ENCODE results near the gene PPARD. TPM values are rescaled to one million over a fixed set of nuclear protein-coding genes. Genes with fewer than 3 reads are reported as not detected.

PPARD gene
- total RNA-seq, 1 experiment from 2014 or later = 38.4 TPM

DNA sequence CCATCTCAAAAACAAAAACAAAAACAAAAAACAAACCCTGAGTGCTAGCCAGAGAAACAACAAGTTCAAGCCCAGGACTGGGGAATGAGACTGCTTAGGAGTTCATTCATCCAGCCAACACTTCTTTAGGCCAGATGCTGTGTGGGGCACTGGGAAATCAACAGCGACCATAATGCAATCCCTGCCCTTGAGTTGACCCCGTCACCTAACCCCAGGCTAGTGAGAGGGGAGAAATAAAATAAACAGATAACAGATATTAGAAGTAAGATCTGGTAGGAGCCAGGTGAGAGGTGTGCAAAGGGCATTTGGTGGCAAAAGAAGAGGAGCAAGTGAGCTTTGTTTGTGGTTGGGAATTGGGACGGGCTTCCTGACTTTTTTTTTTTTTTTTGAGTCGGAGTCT lies 120.9 kb downstream of the PPARD start:
- Histone ChIP-seq H2AFZ (ENCODE audit: low read depth, low read length, poor library complexity, severe bottlenecking) (no peak overlapping the region), H3K27me3 (ENCODE audit: insufficient read depth, low read length) (no peaks in the 10 kb centered on the region), H3K79me2 (ENCODE audit: insufficient read depth, low read length) (peaks cover 2% of the 10 kb centered on the region), H3K9ac (ENCODE audit: low read length) (no peak overlapping the region), H4K20me1 (ENCODE audit: insufficient read depth) (no peaks in the 10 kb centered on the region), H3K4me1 (ENCODE audit: control insufficient read depth in 1 of 2, insufficient read depth in 2 of 2, low read length in 2 of 2) (peaks cover 2 to 8% of the 10 kb centered on the region in 2 experiments; a peak in 3 of 4 replicates), H3K27ac (ENCODE audit: low read depth, low read length) (no peak overlapping the region), H3K4me3 (replicated peaks in 1 of 2; ENCODE audit: low read depth in 1 of 2, low read length in 2 of 2) (no peak overlapping the region), H3K9me2 (ENCODE audit: insufficient read depth) (no peaks in the 10 kb centered on the region), H3K4me2 (ENCODE audit: low read length) (no peak overlapping the region), H3K9me3 (ENCODE audit: control insufficient read depth in 1 of 2, insufficient read depth in 1 of 2, low read depth in 1 of 2, low read length in 2 of 2) (no peaks in the 10 kb centered on the region), H3K36me3 (ENCODE audit: control insufficient read depth in 1 of 2, insufficient read depth in 2 of 2, low read length in 2 of 2) (peaks cover 10 to 14% of the 10 kb centered on the region in 2 experiments; a peak in 3 of 4 replicates)
- ChIA-PET CTCF (no interaction called here), POLR2A (no interaction called here), RAD21 (ENCODE audit: low non-redundant PET in 1 of 2, low total read pairs in 2 of 2, uncharacterized antibody in 2 of 2, unreplicated experiment in 2 of 2) (no interaction called here)
- BruUV-seq (replicated peaks) = no TSS peak
- no peak for DNase-seq (ENCODE audit: low read depth, low spot score)
- intact Hi-C loops (cut with micrococcal nuclease) = no loop called here
- TF ChIP-seq, protein P1, sequence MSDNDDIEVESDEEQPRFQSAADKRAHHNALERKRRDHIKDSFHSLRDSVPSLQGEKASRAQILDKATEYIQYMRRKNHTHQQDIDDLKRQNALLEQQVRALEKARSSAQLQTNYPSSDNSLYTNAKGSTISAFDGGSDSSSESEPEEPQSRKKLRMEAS (IDR thresholded peaks at IDR 0.05) = no peak
- TF ChIP-seq CTCF (IDR thresholded peaks at IDR 0.05 in 2 of 3, conservative IDR thresholded peaks at IDR 0.05 in 1 of 3; ENCODE audit: borderline replicate concordance in 1 of 3, insufficient read depth in 1 of 3, low read depth in 2 of 3, low read length in 2 of 3) (no peak), SP1 (IDR thresholded peaks at IDR 0.05; ENCODE audit: low read depth) (no peak), CBX3 (IDR thresholded peaks at IDR 0.05; ENCODE audit: low read depth) (no peak), SRF (IDR thresholded peaks at IDR 0.05; ENCODE audit: low read depth) (no peak), POLR2A (IDR thresholded peaks at IDR 0.05; ENCODE audit: borderline replicate concordance, extremely low read depth, insufficient read depth, insufficient read length) (no peak), EGR1 (IDR thresholded peaks at IDR 0.05; ENCODE audit: low read depth) (no peak), TCF7L2 (IDR thresholded peaks at IDR 0.05; ENCODE audit: borderline replicate concordance, extremely low read depth, insufficient read depth, insufficient read length) (no peak), EZH2 (IDR thresholded peaks at IDR 0.05) (no peak), RAD21 (IDR thresholded peaks at IDR 0.05; ENCODE audit: low read depth) (no peak), ZNF274 (IDR thresholded peaks at IDR 0.05; ENCODE audit: low read depth, low read length) (no peak), ZBTB33 (IDR thresholded peaks at IDR 0.05; ENCODE audit: extremely low read depth, insufficient replicate concordance, low read length) (no peak), POLR2AphosphoS5 (IDR thresholded peaks at IDR 0.05; ENCODE audit: low read depth, low read length) (no peak), ZFX (IDR thresholded peaks at IDR 0.05) (no peak), ELF1 (IDR thresholded peaks at IDR 0.05; ENCODE audit: borderline replicate concordance, low read depth) (no peak), EZH2phosphoT487 (IDR thresholded peaks at IDR 0.05; ENCODE audit: borderline replicate concordance) (no peak), SIN3A (IDR thresholded peaks at IDR 0.05; ENCODE audit: low read depth) (no peak), REST (IDR thresholded peaks at IDR 0.05; ENCODE audit: low read depth) (no peak)
- no peak for ATAC-seq
